GM20000 (cell line): ENCODE results near the gene TEX48.

Experiments used
- DNase-seq: peaks from one replicate; pipeline ENCODE4 v3.0.0; 2012; ENCODE audit warnings: low spot score
- CTCF ChIP-seq: IDR thresholded peaks from 2 replicates; pipeline ENCODE4 v1.5.1; 2012; ENCODE audit warnings: mild to moderate bottlenecking, control low read depth; ENCODE audit errors: extremely low read depth, missing control alignments

TEX48 gene

GRCh38 chr9:114633438-114634089 lies 48.4 kb downstream of the TEX48 start:
- DNase-seq = no peak
- no peak for TF ChIP-seq CTCF

DNA sequence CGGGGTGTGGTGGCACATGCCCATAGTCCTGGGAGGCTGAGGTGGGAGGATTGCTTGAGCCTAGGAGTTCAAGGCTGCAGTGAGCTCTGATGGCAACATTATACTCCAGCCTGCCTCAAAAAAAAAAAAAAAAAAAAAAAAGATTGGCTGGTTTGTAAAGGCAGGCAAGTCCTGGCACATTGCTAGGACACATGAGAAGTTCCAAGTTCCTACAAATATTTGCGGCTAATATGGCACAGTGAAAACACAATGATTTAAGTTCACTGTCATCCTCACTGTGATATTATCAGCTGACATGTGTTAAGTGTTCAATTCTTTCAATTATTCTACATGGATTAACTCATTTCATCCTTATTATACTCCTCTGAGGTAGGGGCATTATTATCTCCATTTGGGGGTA lies 50.8 kb downstream of the TEX48 start:
- no peak for TF ChIP-seq CTCF
- no peak for DNase-seq

- no peak for TF ChIP-seq CTCF
- no peak for DNase-seq
Measured at GRCh38 chr9:114629563-114630090, 52.4 kb downstream of the TEX48 start.

- DNase-seq = no peak
- no peak for TF ChIP-seq CTCF
Measured at GRCh38 chr9:114627553-114627952, 54.4 kb downstream of the TEX48 start.

GRCh38 chr9:114626415-114627020 lies 55.5 kb downstream of the TEX48 start:
- no peak for DNase-seq
- no peak for TF ChIP-seq CTCF

- TF ChIP-seq CTCF = no peak
- DNase-seq = no peak
Measured at GRCh38 chr9:114624677-114625076, 57.3 kb downstream of the TEX48 start.

DNA sequence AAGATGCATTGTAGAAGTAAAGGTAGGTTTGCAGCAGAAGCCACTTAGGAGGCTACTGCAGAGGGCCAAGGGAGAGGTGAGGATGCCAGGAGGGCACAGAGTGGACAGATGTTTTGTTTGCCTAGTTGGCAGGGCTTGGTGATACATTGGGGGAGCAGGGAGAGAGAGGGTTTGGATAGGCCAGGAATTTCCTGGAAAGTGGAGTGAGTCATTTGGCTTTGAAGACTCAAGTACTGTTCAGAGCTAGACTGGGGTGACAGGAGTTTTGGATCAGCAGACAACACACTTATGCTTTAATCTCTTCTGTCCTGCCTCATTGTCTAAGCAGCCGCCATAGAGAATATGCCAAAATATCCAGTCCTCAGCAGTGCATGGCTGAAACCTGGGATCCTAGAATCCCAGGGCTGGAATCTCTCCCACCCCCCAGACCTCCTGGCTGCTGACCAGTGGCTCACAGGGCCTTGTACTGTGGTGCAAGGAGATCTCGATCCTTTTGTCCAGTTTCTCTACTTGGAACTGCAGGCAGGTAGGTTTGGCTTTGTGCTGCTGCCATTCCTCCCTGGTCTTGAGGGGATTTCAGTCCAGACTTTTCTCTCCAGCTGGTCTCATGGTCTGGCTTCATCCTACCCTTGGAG lies 59.9 kb downstream of the TEX48 start:
- no peak for DNase-seq
- TF ChIP-seq CTCF = no peak
